GM18519 (cell line): Measurements from ENCODE around the gene PIM3.

Experiments
- ATAC-seq: cut with Tn5 transposase; IDR thresholded peaks from one replicate; pipeline ENCODE4 v1.9.1; 2021; ENCODE audit warnings: mild to moderate bottlenecking, moderate library complexity; ENCODE audit not compliant: unreplicated experiment, low FRiP score

PIM3 gene

DNA sequence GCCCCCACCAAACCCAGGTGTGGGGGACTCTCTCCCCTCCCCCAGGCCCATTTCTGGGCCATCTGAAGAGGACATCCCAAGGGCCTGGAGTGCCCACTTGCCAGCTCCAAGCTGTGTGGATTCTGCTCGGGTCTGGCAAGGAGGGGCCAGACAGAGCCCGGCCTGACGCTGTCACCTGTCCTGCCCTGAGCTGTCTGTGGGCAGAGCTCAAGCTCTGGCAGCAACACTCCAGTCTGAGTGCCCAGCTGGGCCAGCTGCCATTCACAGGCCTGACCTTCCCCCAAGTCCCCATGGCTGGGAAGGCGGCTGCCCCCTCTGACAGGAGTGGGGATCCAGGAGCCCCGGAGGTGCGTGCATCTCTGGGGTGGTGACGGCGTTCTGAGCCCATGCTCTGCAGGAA is 6.2 kb upstream of the PIM3 start:
- no peak for ATAC-seq

DNA sequence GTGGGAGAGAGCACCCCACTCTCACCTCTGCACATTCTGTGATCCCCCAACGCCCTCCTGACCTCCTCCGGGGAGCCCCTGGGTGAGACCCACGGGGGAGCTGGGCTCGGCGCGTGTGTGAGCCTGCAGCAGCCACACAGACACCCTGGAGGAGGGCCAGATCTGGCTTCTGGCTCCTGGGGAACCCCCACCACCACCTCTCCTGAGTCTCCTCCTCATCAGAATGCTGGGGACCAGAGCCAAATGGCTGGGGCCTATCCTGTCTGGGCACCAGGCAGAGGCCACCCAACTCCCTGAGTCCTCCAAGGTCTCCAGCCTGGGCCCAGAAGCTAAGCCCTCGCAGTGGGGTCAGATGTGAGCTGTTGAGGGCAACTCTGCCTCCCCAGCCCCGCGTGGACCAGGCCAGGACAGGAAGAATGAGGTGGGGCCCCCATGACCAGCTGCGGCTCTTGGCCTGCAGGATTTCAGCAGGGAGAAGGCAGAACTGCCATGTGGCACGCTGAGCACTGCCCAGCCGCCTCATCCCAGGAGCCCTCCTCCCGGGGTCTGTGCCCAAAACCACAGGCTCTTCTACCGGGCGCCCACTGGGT is 5.5 kb upstream of the PIM3 start:
- ATAC-seq: no peak

DNA sequence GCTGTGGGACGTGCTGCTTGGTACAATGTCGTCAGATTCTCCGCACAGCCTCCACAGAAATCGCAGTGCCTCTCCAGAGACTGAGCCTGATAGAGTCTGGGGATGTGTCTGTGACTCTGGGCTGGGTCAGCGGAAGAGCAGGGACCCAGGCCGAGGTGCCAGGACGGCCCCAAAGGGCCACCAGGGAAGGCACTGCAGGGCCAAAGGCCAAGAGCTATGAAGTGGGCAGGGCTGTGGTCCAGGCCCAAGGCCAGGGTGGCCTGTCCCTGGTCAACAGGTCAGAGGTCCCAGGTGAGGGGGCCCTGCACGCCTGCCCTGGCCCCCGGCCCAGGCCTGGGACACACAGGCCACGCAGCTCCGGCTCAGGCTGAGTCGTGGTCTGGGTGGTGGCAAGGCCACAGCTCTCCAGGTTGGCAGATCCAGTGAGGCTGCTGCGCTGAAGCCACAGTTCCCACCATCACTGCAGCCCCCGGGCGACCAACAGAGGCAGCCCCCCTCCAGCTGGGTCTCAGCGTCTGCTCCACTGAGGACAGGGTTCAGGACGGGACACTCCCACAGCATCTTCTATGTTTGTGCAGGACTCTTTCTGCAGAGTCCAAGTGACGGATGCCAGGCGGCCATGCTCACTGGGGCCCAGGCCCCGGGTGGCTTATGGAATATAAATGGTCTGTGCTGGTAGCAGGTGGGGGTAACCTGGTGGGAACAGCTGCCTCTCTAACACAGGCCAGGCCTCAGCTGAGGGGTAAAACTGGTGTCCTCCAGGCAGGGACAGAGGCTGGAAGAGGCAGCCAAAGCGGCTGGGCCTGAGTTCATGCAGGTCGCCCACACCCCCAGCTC is 4.8 kb upstream of the PIM3 start:
- ATAC-seq: no peak

DNA sequence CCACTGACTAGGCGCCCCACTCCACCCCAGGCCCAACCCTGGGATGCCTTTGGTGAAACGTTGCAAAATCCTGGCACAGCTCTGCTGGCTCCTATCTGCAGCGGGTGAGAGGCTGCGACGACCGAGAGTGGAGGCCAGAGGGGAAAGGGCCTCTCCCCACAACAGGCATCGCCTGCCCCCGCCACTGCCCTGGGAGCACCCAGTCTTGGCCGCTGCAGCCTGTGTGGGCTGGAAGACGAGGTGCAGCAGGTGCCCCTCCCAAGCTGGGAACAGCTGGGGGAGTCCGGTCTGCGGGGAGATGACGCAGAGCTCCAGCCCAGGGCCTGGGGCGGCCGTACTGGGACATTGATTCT is 4.2 kb upstream of the PIM3 start:
- no peak for ATAC-seq

DNA sequence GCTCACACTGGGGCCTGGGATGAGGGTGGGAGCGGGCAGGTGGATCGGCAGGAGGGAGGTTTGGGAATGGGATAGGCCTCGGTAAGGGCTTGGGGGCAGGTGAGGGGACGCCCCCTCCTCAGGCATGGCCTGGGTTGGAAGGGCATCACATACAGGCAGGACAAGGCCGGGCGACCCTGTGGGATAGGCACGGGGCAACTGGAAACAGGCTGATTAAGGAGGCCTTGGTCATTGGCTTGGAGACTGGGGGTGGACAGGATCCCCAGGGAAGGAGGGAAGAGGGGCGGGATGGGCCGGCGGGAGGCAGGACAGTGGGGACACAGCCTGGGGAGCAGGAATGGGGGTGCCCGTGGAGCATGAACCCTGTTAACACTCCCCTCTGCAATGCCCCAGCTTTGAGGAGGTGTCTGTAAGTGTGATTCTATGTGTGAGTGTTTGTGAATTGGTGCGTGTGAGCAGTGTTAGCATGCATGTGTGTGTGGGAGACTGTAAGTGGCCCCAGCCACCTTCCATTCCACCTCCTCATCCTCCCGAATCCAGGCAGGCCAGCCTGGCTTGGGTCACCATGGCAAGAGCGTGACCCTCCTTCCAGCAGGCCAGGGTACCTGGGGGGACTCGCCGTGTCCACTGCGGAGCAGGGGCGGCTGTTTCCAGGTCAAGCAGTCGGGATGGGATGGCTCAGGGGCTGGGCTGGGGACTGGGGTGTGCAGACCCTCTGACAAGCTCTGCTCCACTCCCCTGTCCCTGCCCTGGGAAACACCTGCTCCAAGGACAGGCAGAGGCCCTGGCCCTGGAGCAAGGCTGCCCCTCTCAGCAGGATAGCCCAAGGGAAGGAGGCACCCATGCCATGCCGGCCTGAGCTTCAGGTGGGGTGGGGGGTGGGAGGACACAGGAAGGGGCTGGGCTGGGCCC is 3.4 kb upstream of the PIM3 start:
- ATAC-seq: no peak

DNA sequence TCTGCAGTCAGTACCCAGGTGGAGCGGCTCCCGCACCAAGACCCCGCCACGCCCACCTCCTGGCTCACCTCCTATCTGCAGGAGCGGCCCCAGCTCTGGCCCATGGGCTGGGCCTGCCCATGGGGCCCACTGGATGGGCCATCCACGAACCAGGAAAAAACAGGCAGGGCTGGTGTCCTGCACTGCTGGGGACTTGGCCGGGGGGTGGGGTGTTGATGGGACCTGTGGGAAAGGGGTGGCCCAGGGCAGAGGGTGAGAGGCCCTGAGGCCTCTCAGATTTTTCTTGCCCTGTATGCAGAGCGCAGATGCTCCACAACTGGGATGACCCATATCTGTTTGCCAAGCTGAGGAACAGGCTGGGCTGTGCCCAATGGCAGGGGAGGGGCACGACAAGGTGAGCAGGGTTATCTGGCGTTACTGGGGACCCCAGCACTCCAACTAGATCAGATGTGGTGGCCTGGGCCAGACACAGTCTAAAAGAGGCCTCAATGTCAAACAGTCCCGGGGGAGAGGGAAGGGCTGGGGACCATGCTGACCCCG is 2.7 kb upstream of the PIM3 start:
- ATAC-seq: no peak

DNA sequence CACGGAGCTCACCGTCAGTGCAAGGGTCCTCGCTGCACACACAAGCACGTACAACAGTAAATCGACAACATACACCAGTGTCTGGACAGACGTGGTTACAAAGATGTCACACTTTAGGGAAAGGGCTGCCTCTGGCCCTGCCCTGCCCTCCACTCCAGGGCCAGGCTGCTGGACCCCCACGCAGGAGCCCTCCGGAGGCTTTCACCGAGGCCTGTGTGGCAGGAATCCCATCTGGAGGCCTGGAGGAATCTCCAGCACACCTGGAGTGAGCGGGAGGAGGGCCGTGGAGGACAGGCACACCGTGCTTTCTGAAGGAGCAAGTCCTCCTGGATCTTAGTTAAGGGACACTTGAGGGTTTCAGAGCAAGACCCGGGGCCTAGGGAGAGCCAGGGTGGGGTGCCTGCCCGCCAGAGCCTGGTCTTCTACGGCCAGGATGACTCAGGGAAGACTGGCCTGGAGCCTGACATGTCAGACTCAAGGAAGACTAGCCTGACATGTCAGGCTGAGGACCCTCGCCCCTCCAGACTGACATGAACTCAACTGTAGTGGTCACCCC is 2.1 kb upstream of the PIM3 start:
- no peak for ATAC-seq

DNA sequence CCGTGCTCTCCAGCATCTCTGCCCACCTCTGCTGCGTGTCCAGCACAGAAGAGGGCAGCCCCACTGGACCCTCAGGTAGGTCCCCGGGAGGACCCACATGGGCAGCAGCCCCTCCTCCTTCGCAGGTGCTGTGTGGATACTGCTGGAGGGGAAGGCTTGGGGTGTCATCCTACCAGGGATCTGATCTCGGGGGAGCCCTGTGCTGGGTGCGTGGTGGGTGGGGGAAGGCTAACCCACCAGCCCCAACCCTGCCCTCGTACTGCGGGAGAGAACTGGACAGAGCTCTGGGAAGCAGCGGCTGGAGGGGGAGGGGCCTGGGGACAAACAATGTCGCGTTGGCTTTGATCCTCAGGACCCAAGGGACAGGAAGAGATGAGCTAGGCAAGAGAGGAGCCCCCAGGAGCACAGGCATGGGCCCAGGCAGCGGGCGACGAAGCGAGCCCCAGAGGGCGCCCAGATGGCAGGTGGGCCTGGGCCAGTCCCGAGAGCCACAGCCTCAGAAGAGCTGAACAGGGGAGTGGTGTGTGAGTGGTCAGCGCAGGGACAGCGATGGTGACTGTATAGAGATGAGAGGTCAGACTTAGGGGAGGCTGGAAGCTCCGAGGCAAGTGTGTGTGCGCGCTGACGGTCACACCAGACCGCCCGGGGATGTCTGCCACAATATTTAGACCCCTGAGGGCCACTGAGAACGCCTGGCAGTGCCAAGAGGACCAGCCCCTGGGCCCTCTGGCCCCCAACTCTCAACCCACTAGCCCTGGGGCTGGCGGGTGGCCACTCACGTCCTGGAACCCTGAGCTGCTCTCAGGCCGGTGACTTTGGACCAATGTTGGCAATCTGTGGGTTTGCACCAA is 1.4 kb upstream of the PIM3 start:
- no peak for ATAC-seq

DNA sequence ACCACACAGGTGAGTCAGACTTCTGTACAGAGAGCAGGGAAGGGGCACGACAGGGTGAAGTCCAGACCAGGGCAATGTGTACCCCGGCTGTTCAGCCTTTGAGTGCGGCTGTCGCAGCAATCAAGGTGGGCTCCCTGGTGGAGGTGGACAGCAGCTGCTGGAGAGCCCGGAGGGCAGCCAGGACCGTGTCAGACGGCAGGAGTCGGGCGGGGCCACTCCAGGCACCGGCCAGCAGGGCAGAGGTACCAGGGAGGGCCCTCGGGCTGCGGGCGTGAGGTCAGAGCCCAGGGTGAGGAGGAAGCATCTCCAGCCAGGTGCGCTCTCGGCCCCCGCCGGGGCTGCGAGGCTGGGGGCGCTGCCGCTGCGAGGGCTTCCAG is 802 bp upstream of the PIM3 start:
- ATAC-seq: peak; percentile 1

DNA sequence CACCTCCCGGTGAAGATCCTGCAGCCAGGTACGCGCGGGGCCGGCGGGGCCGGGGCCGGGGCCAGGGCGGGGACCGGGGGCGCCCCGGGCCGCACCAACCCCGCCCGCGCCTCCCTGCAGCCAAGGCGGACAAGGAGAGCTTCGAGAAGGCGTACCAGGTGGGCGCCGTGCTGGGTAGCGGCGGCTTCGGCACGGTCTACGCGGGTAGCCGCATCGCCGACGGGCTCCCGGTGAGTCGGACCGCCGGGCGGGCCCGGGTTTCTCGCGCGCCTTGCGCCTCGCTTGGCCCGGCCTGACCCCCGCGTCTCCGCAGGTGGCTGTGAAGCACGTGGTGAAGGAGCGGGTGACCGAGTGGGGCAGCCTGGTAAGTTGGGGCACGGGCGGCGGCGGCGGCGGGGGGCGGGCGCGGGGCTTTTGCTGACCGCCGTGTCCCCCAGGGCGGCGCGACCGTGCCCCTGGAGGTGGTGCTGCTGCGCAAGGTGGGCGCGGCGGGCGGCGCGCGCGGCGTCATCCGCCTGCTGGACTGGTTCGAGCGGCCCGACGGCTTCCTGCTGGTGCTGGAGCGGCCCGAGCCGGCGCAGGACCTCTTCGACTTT is 531 bp downstream of the PIM3 start:
- ATAC-seq: no peak

DNA sequence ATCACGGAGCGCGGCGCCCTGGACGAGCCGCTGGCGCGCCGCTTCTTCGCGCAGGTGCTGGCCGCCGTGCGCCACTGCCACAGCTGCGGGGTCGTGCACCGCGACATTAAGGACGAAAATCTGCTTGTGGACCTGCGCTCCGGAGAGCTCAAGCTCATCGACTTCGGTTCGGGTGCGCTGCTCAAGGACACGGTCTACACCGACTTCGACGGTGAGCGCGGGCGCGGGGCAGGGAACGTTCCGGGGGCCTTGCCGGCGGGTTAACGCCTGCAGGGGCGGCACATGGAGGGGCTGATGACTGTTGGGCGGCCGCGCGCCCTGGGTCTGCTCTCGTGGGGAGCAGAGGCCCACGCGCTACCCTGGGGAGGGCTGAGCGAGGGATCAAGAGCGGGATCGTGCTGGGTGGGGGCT is 1.0 kb downstream of the PIM3 start:
- ATAC-seq: no peak

DNA sequence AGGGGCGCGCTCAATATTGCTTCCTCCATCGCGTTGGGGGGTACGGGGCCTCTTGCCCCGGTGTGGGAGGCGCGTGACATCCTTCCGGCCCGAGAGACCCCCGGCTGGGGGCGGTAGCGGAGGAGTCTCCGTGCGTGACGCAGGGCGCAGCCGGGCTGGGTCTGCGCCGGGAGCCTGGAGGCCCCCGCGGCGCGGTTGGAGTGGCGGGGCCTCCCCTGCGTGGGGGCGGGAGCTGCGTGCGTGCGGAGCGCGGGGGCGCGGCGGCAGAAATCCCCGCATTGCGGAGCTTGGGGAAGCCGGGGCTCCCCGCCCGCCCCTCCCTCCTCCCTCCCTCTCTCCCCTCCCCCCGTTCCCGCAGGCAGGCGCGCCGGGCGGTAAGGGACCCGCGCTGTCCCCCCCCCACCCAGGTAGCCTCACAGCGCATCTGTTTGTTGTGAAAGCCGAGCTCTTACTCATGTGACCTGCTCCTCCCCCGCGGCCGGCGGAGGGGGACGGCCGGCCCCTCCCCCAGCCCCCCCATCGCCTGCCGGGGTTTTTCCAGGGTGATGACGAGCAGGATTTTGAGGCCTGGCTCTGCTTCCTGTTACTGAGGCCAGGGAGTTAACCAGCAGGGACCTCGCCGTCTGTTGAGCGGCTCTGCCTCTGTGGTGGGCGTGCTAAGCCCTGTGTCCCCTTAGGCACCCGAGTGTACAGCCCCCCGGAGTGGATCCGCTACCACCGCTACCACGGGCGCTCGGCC is 1.6 kb downstream of the PIM3 start:
- ATAC-seq: no peak

DNA sequence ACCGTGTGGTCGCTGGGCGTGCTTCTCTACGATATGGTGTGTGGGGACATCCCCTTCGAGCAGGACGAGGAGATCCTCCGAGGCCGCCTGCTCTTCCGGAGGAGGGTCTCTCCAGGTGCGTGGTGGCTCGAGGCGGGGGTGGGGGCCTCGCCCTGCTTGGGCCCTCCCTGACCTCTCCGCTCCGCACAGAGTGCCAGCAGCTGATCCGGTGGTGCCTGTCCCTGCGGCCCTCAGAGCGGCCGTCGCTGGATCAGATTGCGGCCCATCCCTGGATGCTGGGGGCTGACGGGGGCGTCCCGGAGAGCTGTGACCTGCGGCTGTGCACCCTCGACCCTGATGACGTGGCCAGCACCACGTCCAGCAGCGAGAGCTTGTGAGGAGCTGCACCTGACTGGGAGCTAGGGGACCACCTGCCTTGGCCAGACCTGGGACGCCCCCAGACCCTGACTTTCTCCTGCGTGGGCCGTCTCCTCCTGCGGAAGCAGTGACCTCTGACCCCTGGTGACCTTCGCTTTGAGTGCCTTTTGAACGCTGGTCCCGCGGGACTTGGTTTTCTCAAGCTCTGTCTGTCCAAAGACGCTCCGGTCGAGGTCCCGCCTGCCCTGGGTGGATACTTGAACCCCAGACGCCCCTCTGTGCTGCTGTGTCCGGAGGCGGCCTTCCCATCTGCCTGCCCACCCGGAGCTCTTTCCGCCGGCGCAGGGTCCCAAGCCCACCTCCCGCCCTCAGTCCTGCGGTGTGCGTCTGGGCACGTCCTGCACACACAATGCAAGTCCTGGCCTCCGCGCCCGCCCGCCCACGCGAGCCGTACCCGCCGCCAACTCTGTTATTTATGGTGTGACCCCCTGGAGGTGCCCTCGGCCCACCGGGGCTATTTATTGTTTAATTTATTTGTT is 2.4 kb downstream of the PIM3 start:
- no peak for ATAC-seq

DNA sequence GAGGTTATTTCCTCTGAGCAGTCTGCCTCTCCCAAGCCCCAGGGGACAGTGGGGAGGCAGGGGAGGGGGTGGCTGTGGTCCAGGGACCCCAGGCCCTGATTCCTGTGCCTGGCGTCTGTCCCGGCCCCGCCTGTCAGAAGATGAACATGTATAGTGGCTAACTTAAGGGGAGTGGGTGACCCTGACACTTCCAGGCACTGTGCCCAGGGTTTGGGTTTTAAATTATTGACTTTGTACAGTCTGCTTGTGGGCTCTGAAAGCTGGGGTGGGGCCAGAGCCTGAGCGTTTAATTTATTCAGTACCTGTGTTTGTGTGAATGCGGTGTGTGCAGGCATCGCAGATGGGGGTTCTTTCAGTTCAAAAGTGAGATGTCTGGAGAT is 3.1 kb downstream of the PIM3 start:
- ATAC-seq: no peak

DNA sequence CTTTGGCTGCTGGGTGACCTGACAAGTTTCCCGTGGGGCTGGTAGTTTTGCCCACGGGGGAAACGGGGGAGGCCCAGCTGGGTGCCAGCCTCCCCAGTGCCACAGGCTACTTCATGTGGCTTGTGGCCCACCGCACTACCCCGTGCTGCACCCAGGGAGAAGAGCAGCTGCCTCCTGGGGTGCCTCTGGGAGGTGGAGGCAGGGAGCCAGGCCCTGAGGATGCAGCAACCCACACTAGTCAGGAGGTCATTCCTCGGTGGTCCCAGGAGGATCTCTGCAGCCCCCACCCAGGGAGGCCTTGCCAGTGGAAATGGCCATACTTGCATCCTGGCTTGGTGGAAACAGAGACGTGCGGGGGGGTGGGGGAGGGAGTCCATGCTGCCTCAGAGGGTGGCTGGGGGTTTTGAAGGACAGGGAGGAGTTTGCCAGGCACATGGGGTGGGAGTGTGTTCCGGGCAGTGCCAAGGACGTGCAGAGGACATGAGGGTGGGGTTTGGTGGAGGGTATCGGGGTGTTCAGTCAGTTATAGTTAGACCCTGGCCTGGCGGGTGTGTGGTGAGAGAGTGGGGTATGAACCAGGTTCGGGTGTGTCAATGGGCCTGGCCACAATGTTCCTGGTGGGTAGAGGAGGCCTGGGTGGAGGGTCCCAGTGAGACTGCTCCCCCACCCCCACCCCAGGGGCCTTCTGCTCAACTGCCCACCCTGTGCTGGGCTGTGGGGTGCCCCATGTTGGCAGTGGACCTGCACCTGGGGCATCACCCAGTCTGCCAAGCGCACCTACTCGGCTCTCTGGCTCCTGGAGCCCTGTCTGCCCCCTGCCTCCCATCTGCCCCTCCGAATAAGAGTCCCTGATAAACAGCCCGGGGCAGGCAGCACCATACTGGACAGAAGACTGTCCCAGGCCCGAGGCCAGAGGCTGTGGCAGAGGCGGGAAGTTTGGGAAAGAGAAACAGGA is 3.8 kb downstream of the PIM3 start:
- no peak for ATAC-seq

DNA sequence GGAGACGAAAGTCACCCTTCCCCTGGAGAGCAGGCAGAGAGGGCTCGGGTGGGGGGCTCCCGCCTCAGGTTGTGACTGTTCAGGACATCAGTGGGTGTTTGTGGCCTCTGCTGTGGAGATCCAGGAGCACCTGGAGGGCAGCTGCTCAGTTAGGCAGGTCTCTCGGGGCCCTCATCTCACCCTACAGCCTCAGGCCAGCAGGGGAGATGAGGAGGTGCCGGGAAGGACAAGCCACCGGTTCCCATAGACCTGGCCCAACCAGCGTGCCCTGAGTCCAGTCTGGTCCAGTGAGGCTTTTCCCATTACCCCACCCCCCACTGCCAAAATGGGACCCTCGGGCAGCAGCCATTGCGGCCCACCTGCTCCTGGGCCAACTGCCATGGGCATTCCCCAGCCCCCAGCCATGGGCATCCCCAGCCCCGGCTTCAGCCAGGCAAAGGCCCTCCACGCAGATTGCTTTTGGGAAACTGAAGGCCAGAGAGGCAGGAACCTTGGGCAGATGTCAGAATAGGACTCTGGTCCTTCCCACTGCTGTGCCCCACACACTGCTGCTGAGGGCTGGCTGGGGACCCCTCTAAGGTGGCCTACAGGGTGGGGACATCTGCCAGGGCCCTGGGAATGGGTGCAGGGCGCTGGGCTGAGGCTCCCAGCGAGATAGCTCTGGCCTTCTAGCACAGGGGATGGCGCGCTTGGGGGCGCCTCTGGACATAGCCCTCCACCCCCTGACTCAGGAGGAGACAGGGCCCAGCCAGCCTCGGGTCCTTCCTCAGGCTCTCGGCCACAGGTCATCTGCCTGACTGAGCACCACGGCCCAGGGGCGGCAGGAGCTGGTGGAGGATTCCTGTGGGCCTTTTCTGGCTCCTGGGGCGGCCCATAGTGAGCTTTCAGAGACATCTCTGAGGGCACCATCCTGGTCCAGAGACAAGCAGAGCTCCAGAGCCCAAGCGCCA is 4.8 kb downstream of the PIM3 start:
- no peak for ATAC-seq
